HepG2 (cell line): ENCODE results near the gene ZSCAN21. TPM values are rescaled to one million over a fixed set of nuclear protein-coding genes. Genes with fewer than 3 reads are reported as not detected.

Experiments used
- CBX2 ChIP-seq, 2 experiments: fragments of 200-600 bp in 1 of 2; sonication (generic); formaldehyde crosslinking in 1 of 2; IDR thresholded peaks; 2 replicates each; pipeline versions ENCODE4 v1.7.0 to v1.8.1; 2018 to 2022; ENCODE audit warnings: low read depth in 2 of 2, low read length in 1 of 2, mild to moderate bottlenecking in 1 of 2, missing genetic modification reagents in 1 of 2
- CEBPZ ChIP-seq: IDR thresholded peaks from 2 replicates; pipeline ENCODE4 v1.6.1; 2012; ENCODE audit warnings: low read length, improper control_type of control experiment
- CENPT ChIP-seq: sonication (generic); formaldehyde crosslinking; IDR thresholded peaks from 2 replicates; pipeline ENCODE4 v1.8.0; 2022; ENCODE audit warnings: low read depth, mild to moderate bottlenecking, moderate library complexity, missing genetic modification reagents
- HOXA5 ChIP-seq: sonication (generic); formaldehyde crosslinking; IDR thresholded peaks from 2 replicates; pipeline ENCODE4 v1.4.0; 2020; ENCODE audit warnings: missing genetic modification reagents
- MTERF4 ChIP-seq: sonication (generic); formaldehyde crosslinking; IDR thresholded peaks from 2 replicates; pipeline ENCODE4 v1.8.0; 2023; ENCODE audit warnings: mild to moderate bottlenecking, missing genetic modification reagents
- PHF8 ChIP-seq: sonication (generic); formaldehyde crosslinking; IDR thresholded peaks from 2 replicates; pipeline ENCODE4 v1.5.0; 2020; ENCODE audit warnings: missing genetic modification reagents
- SALL2 ChIP-seq: sonication (generic); formaldehyde crosslinking; IDR thresholded peaks from 2 replicates; pipeline ENCODE4 v1.8.1; 2023; ENCODE audit warnings: mild to moderate bottlenecking, missing genetic modification reagents, inconsistent platforms
- TCF7L2 ChIP-seq: IDR thresholded peaks from 2 replicates; pipeline ENCODE4 v1.6.1; 2011; ENCODE audit warnings: mild to moderate bottlenecking, low read depth, low read length, moderate library complexity
- TRAFD1 ChIP-seq: sonication (generic); formaldehyde crosslinking; IDR thresholded peaks from 2 replicates; pipeline ENCODE4 v1.5.1; 2020; ENCODE audit warnings: missing genetic modification reagents, mild to moderate bottlenecking, borderline replicate concordance
- ZBTB10 ChIP-seq: sonication (generic); formaldehyde crosslinking; IDR thresholded peaks from 2 replicates; pipeline ENCODE4 v1.4.0; 2020; ENCODE audit warnings: missing genetic modification reagents, borderline replicate concordance
- ZBTB33 ChIP-seq: sonication (generic); formaldehyde crosslinking; IDR thresholded peaks from 2 replicates; pipeline ENCODE4 v1.4.0; 2020; ENCODE audit warnings: missing genetic modification reagents
- ZNF275 ChIP-seq: sonication (generic); formaldehyde crosslinking; IDR thresholded peaks from 2 replicates; pipeline ENCODE4 v1.8.0; 2022; ENCODE audit warnings: missing genetic modification reagents, mild to moderate bottlenecking, inconsistent platforms, borderline replicate concordance
- ZNF343 ChIP-seq: sonication (generic); formaldehyde crosslinking; IDR thresholded peaks from 2 replicates; pipeline ENCODE4 v1.4.0; 2020; ENCODE audit warnings: mild to moderate bottlenecking, missing genetic modification reagents
- ZNF740 ChIP-seq: sonication (generic); formaldehyde crosslinking; IDR thresholded peaks from 2 replicates; pipeline ENCODE4 v1.4.0; 2020; ENCODE audit warnings: missing genetic modification reagents
- ZNF780A ChIP-seq: sonication (generic); formaldehyde crosslinking; IDR thresholded peaks from 2 replicates; pipeline ENCODE4 v1.8.0; 2022; ENCODE audit warnings: mild to moderate bottlenecking, missing genetic modification reagents, moderate library complexity
- polyA plus RNA-seq, 8 experiments: library from polyadenylated mRNA; depleted of rRNA in 3 of 8; stranded (reverse) in 7 of 8; unstranded in 1 of 8; fragments of >200 nt; fragmentation: Illumina TruSeq in 4 of 8; extraction: Trizol in 4 of 8; gene quantifications; 2 replicates each; pipeline versions ENCODE4 v1.2.1 to v1.2.3, GENCODE V29; 2011 to 2016; ENCODE audit warnings: low read depth in 4 of 8, missing spikeins in 1 of 8, mixed read lengths in 1 of 8; ENCODE audit not compliant: insufficient read depth in 1 of 8
- total RNA-seq, 5 experiments: library from RNA; depleted of rRNA; stranded (reverse); fragments of >200 nt; fragmentation: Illumina TruSeq; extraction: Trizol; gene quantifications; 2 replicates each; pipeline ENCODE4 v1.2.3, GENCODE V29; 2016; ENCODE audit warnings: low read depth in 1 of 5

ZSCAN21 gene
- total and polyA plus RNA-seq, 2 of the 13 experiments (the other 11 are each of a cell fraction or from before 2014, with no cell fraction given) = 7.0 to 10.0 TPM

- TF ChIP-seq CBX2 (IDR thresholded peaks at IDR 0.05; ENCODE audit: low read depth, low read length) (no peak), CBX2 (CRISPR knock-in tag; IDR thresholded peaks at IDR 0.05; ENCODE audit: low read depth) (no peak), TCF7L2 (no peak), CEBPZ (no peak), ZNF275 (CRISPR knock-in tag) (no peak), PHF8 (CRISPR knock-in tag) (0 out of 2 replicates have a peak, but pooled peaks have one; percentile 30), MTERF4 (no peak), ZNF343 (CRISPR knock-in tag) (no peak), TRAFD1 (no peak), ZNF740 (no peak), SALL2 (CRISPR knock-in tag) (no peak), ZNF780A (CRISPR knock-in tag) (no peak), CENPT (CRISPR knock-in tag) (no peak), ZBTB10 (CRISPR knock-in tag) (no peak), HOXA5 (CRISPR knock-in tag) (no peak), ZBTB33 (CRISPR knock-in tag) (no peak)
Measured at GRCh38 chr7:100079024-100079560, 29.5 kb downstream of the ZSCAN21 start (continued).
